Neuronal stem cell (in vitro differentiated cells): Measurements from ENCODE around the gene CCNQ.
"Not testable (repeated sequence)": the region's sequence is repeated elsewhere in the genome, so short reads cannot be mapped to it uniquely, and the experiment has no call there.

Source experiments
- DNase-seq: peaks from one replicate; pipeline ENCODE4 v3.0.0-alpha.2; 2013; ENCODE audit warnings: low spot score
- H2AFZ ChIP-seq: one replicate; pipeline ENCODE4 v1.6.1; 2013; ENCODE audit warnings: mild to moderate bottlenecking, low read length, inconsistent platforms
- H2AK5ac ChIP-seq: 2 replicates; pipeline ENCODE4 v1.6.1; 2013; ENCODE audit warnings: low read depth, mild to moderate bottlenecking, inconsistent platforms, low read length, moderate library complexity, mixed read lengths
- H2BK120ac ChIP-seq: 2 replicates; pipeline ENCODE4 v1.6.1; 2013; ENCODE audit warnings: low read depth, mild to moderate bottlenecking, inconsistent platforms, low read length, moderate library complexity, mixed read lengths
- H2BK12ac ChIP-seq: one replicate; pipeline ENCODE4 v1.6.1; 2013; ENCODE audit warnings: low read length, inconsistent platforms
- H2BK15ac ChIP-seq: 2 replicates; pipeline ENCODE4 v1.6.1; 2013; ENCODE audit warnings: mild to moderate bottlenecking, low read length, inconsistent platforms, mixed read lengths
- H2BK5ac ChIP-seq: one replicate; pipeline ENCODE4 v1.6.1; 2013; ENCODE audit warnings: inconsistent platforms, mild to moderate bottlenecking, low read length, moderate library complexity
- H3K14ac ChIP-seq: one replicate; pipeline ENCODE4 v1.6.1; 2013; ENCODE audit warnings: low read length, inconsistent platforms
- H3K18ac ChIP-seq: 2 replicates; pipeline ENCODE4 v1.6.1; 2013; ENCODE audit warnings: low read length, inconsistent platforms
- H3K23ac ChIP-seq: 2 replicates; pipeline ENCODE4 v1.6.1; 2013; ENCODE audit warnings: low read depth, mild to moderate bottlenecking, mixed read lengths, low read length, inconsistent platforms; ENCODE audit not compliant: poor library complexity
- H3K27ac ChIP-seq: replicated peaks from 3 replicates; pipeline ENCODE4 v1.5.1; 2013; ENCODE audit warnings: low read length, inconsistent platforms
- H3K27me3 ChIP-seq, 3 experiments: 2 replicates each; pipeline ENCODE4 v1.6.1; 2013; ENCODE audit warnings: low read length in 3 of 3, mild to moderate bottlenecking in 2 of 3, inconsistent platforms in 1 of 3, low read depth in 1 of 3, mixed read lengths in 1 of 3, moderate library complexity in 1 of 3; ENCODE audit not compliant: control insufficient read depth in 3 of 3, insufficient read depth in 3 of 3
- H3K36me3 ChIP-seq, 2 donors: replicated peaks in 1 of 2; 2 replicates each; pipeline ENCODE4 v1.6.1; 2013; ENCODE audit warnings: low read length in 2 of 2; ENCODE audit not compliant: control insufficient read depth in 2 of 2, insufficient read depth in 2 of 2
- H3K4ac ChIP-seq: 2 replicates; pipeline ENCODE4 v1.6.1; 2013; ENCODE audit warnings: inconsistent platforms, mild to moderate bottlenecking, low read length, moderate library complexity
- H3K4me1 ChIP-seq, 2 donors: 1 replicate in 1 of 2; 2 replicates in 1 of 2; pipeline ENCODE4 v1.6.1; 2013; ENCODE audit warnings: low read length in 2 of 2, low read depth in 1 of 2; ENCODE audit not compliant: control insufficient read depth in 2 of 2, insufficient read depth in 1 of 2
- H3K4me2 ChIP-seq: one replicate; pipeline ENCODE4 v1.6.1; 2013; ENCODE audit warnings: mild to moderate bottlenecking, low read length, inconsistent platforms; ENCODE audit not compliant: insufficient read depth, poor library complexity, severe bottlenecking
- H3K4me3 ChIP-seq, 2 donors: 2 replicates each; pipeline ENCODE4 v1.5.1; 2013; ENCODE audit warnings: low read length in 2 of 2, mild to moderate bottlenecking in 2 of 2, inconsistent platforms in 1 of 2, moderate library complexity in 1 of 2
- H3K79me1 ChIP-seq: one replicate; pipeline ENCODE4 v1.6.1; 2013; ENCODE audit warnings: low read depth, mild to moderate bottlenecking, inconsistent platforms, low read length, moderate library complexity
- H3K9ac ChIP-seq: one replicate; pipeline ENCODE4 v1.6.1; 2013; ENCODE audit warnings: mild to moderate bottlenecking, low read depth, low read length, inconsistent platforms; ENCODE audit not compliant: poor library complexity
- H3K9me3 ChIP-seq, 2 donors: replicated peaks in 1 of 2; 2 replicates each; pipeline versions ENCODE3 to v1.6.1; 2013; ENCODE audit warnings: low read length in 2 of 2, mild to moderate bottlenecking in 2 of 2, inconsistent platforms in 1 of 2, low read depth in 1 of 2, mixed read lengths in 1 of 2, moderate library complexity in 1 of 2; ENCODE audit not compliant: control insufficient read depth in 2 of 2, insufficient read depth in 1 of 2
- H4K8ac ChIP-seq: one replicate; pipeline ENCODE4 v1.6.1; 2013; ENCODE audit warnings: low read depth, mild to moderate bottlenecking, inconsistent platforms, low read length, moderate library complexity
- H4K91ac ChIP-seq: one replicate; pipeline ENCODE4 v1.6.1; 2013; ENCODE audit warnings: low read length, low read depth, mild to moderate bottlenecking, inconsistent platforms; ENCODE audit not compliant: poor library complexity
- WGBS, 2 donors: extraction: QIAGEN DNeasy Blood & Tissue Kit; methylation state at CpG; one replicate each; pipeline ENCODE4 v1.1.7; 2013; ENCODE audit warnings: missing lambda C conversion rate in 2 of 2, mixed read lengths in 1 of 2; ENCODE audit not compliant: insufficient read length in 2 of 2, insufficient replicate concordance in 1 of 2; ENCODE audit errors: extremely low coverage in 2 of 2; 5-methylcytosine and 5-hydroxymethylcytosine counted together

CCNQ gene

GRCh38 chrX:153608806-153609205 is 9.9 kb upstream of the CCNQ start:
- Histone ChIP-seq H4K8ac (no peak overlapping the region), H3K79me1 (no peaks in the 10 kb centered on the region), H3K27me3 (peaks cover 0 to 58% (median 3%) of the 10 kb centered on the region in 3 experiments), H2AK5ac (no peak overlapping the region), H2BK5ac (no peak overlapping the region), H3K9me3 (no peaks in the 10 kb centered on the region), H3K23ac (no peak overlapping the region), H3K4me1 (peaks cover 0 to 7% of the 10 kb centered on the region in 2 donors), H3K4ac (no peak overlapping the region), H3K36me3 (no peaks in the 10 kb centered on the region), H2BK12ac (no peak overlapping the region), H3K14ac (no peak overlapping the region), H2BK15ac (no peak overlapping the region), H3K4me3 (no peak overlapping the region), H4K91ac (no peak overlapping the region), H3K4me2 (no peak overlapping the region), H3K27ac (no peak overlapping the region), H3K18ac (no peak overlapping the region), H3K9ac (no peak overlapping the region), H2AFZ (no peak overlapping the region), H2BK120ac (no peak overlapping the region)
- DNase-seq, result no peak
- no CpG with 5 or more reads among the region's 4 CpGs for WGBS, 2 donors

GRCh38 chrX:153608376-153608775 is 9.4 kb upstream of the CCNQ start:
- H3K23ac ChIP-seq, result no peak overlapping the region
- no peak overlapping the region for H2AFZ ChIP-seq
- no peak overlapping the region for H2BK12ac ChIP-seq
- H4K8ac ChIP-seq, result no peak overlapping the region
- no peak overlapping the region for H2BK5ac ChIP-seq
- no peak for DNase-seq
- no peak overlapping the region for H3K4me3 ChIP-seq
- H3K4me2 ChIP-seq, result no peak overlapping the region
- H4K91ac ChIP-seq, result no peak overlapping the region
- no peak overlapping the region for H2BK120ac ChIP-seq
- no CpG with 5 or more reads among the region's 2 CpGs for WGBS, 2 donors
- no peak overlapping the region for H3K27ac ChIP-seq
- no peaks in the 10 kb centered on the region for H3K9me3 ChIP-seq
- no peak overlapping the region for H2AK5ac ChIP-seq
- H3K79me1 ChIP-seq, result no peaks in the 10 kb centered on the region
- H3K4ac ChIP-seq, result no peak overlapping the region
- H2BK15ac ChIP-seq, result no peak overlapping the region
- H3K27me3 ChIP-seq, result peaks cover 0 to 58% (median 3%) of the 10 kb centered on the region in 3 experiments
- no peak overlapping the region for H3K9ac ChIP-seq
- H3K4me1 ChIP-seq, result peaks cover 0 to 7% of the 10 kb centered on the region in 2 donors
- no peak overlapping the region for H3K18ac ChIP-seq
- no peak overlapping the region for H3K14ac ChIP-seq
- no peaks in the 10 kb centered on the region for H3K36me3 ChIP-seq

- Histone ChIP-seq H2AFZ (no peak overlapping the region), H3K18ac (no peak overlapping the region), H2BK120ac (no peak overlapping the region), H2AK5ac (no peak overlapping the region), H3K23ac (no peak overlapping the region), H2BK15ac (no peak overlapping the region), H2BK5ac (no peak overlapping the region), H3K4me3 (no peak overlapping the region), H3K27ac (no peak overlapping the region), H3K4me1 (peaks cover 0 to 5% of the 10 kb centered on the region in 2 donors), H3K9ac (no peak overlapping the region), H2BK12ac (no peak overlapping the region), H3K9me3 (no peaks in the 10 kb centered on the region), H3K4ac (no peak overlapping the region), H3K4me2 (no peak overlapping the region), H3K27me3 (peaks cover 0 to 49% (median 3%) of the 10 kb centered on the region in 3 experiments), H4K8ac (no peak overlapping the region), H3K36me3 (no peaks in the 10 kb centered on the region), H3K79me1 (no peaks in the 10 kb centered on the region), H4K91ac (no peak overlapping the region), H3K14ac (no peak overlapping the region)
- no peak for DNase-seq
- WGBS, 2 donors, result no CpG with 5 or more reads among the region's 23 CpGs
These were observed 7.6 kb upstream of the CCNQ start for GRCh38 chrX:153606503-153606902.

GRCh38 chrX:153604666-153605380 is 5.9 kb upstream of the CCNQ start:
- H3K79me1 ChIP-seq, H3K9me3 ChIP-seq, H3K27ac ChIP-seq, H2BK120ac ChIP-seq, H3K9ac ChIP-seq, H3K14ac ChIP-seq, H3K18ac ChIP-seq, H3K4me3 ChIP-seq, H3K23ac ChIP-seq, H2BK12ac ChIP-seq, H4K91ac ChIP-seq, H3K4ac ChIP-seq, H2BK5ac ChIP-seq, H2AK5ac ChIP-seq, H3K36me3 ChIP-seq, H2AFZ ChIP-seq, H4K8ac ChIP-seq, DNase-seq, H2BK15ac ChIP-seq, H3K4me2 ChIP-seq, H3K4me1 ChIP-seq: not testable (repeated sequence)
- H3K27me3 ChIP-seq, result peaks cover 0 to 46% (median 3%) of the 10 kb centered on the region in 3 experiments
- no CpG with 5 or more reads among the region's 18 CpGs for WGBS, 2 donors
